HG03432 (cell line): ENCODE measurements around the gene SLC15A1.

Source experiments
- ATAC-seq: cut with Tn5 transposase; IDR thresholded peaks from one replicate; pipeline ENCODE4 v1.9.1; 2021; ENCODE audit warnings: mild to moderate bottlenecking, moderate library complexity; ENCODE audit not compliant: unreplicated experiment

Gene SLC15A1

DNA sequence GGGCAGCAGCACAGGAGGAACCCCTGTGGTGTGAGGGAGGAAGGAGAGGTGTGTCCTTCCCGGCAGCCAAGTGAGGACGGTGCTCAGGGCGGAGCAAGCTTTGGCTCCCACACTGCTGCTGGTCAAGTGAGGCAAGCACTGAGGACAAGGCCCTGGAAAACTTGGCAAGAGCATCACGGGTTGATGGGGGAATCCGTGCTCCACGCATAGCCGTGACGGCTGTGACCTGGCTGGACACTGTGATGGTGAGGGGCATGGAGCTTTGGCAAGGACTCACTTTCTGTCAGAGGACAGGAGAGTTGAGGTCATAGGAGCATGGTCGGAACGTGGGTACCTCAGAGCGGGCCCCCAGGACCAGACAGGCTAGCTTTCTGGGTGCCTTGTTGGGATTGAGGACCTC, 29.0 kb upstream of the SLC15A1 start:
- ATAC-seq = no peak

- no peak for ATAC-seq
These were observed 28.6 kb upstream of the SLC15A1 start for GRCh38 chr13:98781045-98781444.

DNA sequence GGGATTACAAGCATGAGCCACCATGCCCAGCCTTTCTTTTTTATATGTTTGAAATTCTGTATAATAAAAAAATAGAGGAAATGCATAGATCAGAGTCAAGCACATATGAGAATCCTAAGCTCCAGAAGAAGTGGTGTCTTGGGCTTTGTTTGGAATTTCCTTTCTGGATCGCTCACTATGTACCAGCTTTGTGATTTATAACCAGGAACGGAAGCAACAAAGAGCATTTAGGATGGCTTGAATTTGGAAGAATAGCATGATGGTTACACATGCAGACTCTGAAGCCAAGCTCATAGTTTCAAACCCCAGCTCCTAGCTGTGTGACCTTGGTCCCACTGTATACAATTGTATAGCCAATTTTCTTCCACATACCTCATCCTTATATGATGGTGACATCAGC, 28.0 kb upstream of the SLC15A1 start:
- ATAC-seq = no peak

- no peak for ATAC-seq
These were observed 27.2 kb upstream of the SLC15A1 start for GRCh38 chr13:98779695-98780094.

DNA sequence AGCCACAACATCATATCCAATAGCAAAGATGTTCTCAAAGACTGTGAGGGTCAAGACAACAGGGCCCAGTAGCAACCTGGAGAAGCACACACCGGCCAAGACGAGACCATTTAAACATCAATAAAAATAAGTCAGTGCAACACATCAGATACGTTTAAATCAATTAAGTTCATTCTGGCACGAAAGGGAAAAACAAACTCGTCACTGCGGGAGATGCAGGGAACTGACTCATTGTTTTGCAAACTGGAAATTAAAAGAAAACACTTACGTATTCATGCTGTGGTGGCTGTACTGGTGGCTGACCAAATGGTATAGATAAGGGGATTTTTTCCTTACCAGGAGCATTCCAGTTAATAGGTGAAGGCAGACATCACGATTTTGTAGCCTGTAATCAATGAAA, 26.3 kb upstream of the SLC15A1 start:
- ATAC-seq = no peak

DNA sequence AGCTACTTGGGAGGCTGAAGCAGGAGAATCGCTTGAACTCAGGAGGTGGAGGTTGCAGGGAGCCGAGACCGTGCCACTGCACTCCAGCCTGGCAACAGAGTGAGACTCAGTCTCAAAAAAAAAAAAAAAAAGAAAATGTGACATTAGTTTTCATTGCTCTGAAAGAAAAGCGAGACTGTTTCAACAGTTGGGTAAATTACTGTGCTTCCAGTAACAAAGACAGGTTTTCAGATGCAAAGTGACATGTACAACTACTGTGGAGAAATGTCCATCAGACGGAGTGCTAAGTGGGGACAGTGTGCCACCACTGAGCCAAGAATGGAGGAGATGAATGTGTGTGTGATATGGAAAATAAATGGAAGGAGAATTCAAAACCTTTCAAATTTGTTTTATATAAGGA, 24.2 kb upstream of the SLC15A1 start:
- ATAC-seq = no peak

DNA sequence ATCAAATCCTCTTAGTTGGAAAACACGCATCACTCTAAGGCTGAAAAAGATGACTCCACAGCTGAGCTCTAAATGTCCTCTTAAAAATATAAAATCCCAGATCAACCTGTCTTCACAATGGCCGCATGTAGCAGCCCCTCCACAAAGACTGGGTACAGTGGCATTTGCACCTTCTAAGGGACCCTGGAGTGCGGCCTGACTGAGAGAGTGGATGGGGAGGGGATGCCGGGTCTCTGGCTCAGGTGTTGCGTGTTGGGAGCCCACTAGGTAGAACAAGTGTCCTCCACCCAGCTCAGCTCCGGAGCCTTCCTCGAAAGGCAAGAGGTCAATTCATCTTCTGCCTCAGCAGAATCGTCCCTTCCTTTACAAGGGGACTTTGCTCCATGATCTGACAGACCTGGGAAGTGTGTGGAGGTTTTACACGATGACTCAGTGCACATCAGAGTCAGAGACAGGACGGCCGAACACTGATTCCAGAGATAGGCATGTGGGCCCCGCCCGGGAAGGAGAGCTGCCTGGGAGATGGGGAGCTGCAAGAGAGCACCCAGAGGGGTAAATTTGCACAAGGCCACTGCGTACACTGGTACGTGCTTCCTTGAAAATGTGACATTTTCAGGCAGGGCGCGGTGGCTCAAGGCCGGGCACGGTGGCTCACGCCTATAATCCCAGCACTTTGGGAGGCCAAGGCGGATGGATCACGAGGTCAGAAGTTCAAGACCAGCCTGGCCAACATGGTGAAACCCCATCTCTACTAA, 23.5 kb upstream of the SLC15A1 start:
- no peak for ATAC-seq

DNA sequence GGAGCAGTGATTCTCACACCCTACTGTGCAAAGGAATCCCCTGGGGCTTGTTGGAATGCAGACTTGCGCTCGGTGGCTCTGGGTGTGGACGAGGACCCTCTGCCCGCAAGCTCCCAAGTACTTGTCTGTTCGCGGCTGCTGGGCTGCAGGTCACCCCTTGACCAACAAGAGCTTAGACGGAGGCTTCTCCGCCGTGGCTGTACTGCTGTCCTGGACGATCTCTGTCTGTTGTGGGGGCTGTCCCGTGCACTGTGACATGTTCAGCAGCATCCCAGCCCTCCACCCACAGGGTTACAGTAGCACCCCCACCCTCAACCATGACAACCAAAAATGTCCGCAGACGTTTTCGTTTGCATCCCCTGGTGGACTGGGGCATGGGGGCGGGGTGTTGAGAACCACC, 22.9 kb upstream of the SLC15A1 start:
- no peak for ATAC-seq

DNA sequence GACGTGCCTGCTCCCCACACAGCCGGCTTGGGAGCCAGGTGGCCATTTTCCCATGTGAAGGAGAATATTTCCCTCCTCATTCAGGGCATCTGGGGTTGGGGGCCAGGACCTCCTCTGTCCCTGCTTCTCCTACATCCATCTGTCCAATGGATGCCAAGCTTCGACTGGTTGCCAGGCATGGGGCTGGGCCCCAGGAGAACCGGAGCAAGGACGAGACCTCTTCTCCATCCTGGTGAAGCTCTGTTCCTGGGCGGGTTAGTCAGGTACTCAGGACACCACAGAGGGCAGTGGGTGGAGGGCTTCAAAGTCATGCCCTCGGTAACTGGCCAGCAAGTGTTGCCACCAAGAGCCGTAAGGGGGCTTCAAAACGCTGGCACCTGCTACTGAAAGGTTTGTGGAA, 22.3 kb upstream of the SLC15A1 start:
- ATAC-seq = no peak

- no peak for ATAC-seq
These were observed 21.4 kb upstream of the SLC15A1 start for GRCh38 chr13:98773921-98774320.

GRCh38 chr13:98772794-98773452, 20.5 kb upstream of the SLC15A1 start:
- ATAC-seq = no peak

- no peak for ATAC-seq
These were observed 19.6 kb upstream of the SLC15A1 start for GRCh38 chr13:98771838-98772611.

- no peak for ATAC-seq
These were observed 17.3 kb upstream of the SLC15A1 start for GRCh38 chr13:98769736-98770135.

DNA sequence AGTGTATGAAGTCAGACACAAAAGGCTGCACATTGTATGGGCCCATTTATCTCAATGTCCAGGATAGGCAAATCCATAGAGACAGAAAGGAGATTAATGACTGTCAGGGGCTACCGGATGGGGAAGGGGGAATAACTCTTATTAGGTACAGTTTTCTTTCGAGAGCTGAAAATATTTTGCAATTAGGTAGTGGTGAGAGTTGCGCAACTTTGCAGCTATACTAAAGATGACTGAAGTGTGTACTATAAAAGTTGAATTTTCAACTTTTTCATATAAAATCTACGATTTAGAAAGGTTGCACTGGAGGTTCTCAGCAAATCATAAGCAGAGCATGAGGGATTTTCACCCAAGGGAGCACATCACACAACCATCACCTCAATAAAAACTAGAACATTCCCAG, 16.1 kb upstream of the SLC15A1 start:
- no peak for ATAC-seq

- no peak for ATAC-seq
These were observed 14.2 kb upstream of the SLC15A1 start for GRCh38 chr13:98766697-98767096.

GRCh38 chr13:98765996-98766519, 13.6 kb upstream of the SLC15A1 start:
- ATAC-seq = no peak

- peak; percentile 37 for ATAC-seq
These were observed 9.6 kb upstream of the SLC15A1 start for GRCh38 chr13:98761986-98762616.

DNA sequence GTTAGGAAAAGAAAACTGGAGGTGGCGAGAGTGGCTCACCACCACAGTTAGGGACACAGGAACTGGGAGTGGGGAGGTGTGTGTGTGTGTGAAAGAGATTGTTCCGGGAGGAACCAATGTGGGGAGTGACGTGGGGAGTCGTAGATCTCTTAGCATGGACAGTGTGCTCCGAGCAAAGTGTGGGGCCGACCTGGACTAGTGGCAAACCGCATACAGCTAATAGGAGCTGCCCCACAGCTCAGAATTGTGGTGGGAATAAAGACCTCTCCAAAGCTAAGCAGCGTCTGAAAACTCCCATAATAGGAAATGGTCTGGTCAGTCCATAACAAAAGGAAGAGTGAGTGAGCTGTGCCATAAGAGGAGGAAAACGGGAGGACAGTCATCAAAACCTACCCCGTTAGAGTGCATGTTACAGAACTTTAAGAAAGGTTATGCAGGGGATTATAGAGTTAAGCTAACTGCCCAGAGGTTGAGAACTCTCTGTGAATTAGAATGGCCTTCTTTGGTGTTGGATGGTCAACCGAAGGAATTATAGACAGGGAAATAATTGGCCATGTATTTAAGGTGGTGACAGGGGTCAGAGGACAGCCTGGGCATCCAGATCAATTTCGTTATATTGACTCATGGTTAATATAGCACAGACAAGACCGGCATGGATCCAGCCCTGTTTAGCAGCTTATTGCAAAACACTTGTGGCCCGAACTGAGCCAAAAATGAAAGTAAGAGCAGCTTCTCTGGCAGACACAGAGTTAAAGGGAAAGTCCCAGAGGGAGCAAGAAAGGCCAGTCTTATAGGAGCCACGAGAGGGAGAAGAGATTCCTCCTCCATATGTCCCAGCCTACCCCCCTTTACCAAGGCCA, 8.9 kb upstream of the SLC15A1 start:
- peak; percentile 95 for ATAC-seq

GRCh38 chr13:98755729-98756128, 3.3 kb upstream of the SLC15A1 start:
- ATAC-seq = no peak

GRCh38 chr13:98755116-98755515, 2.6 kb upstream of the SLC15A1 start:
- ATAC-seq = no peak
